Peyer's patch (tissue), 4 donors: ENCODE measurements around the gene TSPEAR. TPM values are rescaled to one million over a fixed set of nuclear protein-coding genes. Genes with fewer than 3 reads are reported as not detected.

Experiments
- DNase-seq, 3 donors: peaks; one replicate each; pipeline ENCODE4 v3.0.0-alpha.2; 2017 to 2019
- H3K27ac ChIP-seq, 4 donors: fragments of 200-600 bp; sonication (generic); one replicate each; pipeline ENCODE4 v1.5.1; 2016 to 2019
- H3K27me3 ChIP-seq, 2 donors: fragments of 200-600 bp; sonication (generic); one replicate each; pipeline ENCODE4 v1.5.1; 2019
- H3K36me3 ChIP-seq, 3 donors: fragments of 200-600 bp; sonication (generic); one replicate each; pipeline ENCODE4 v1.5.1; 2016 to 2019
- H3K4me1 ChIP-seq, 4 donors: fragments of 200-600 bp; sonication (generic); one replicate each; pipeline ENCODE4 v1.5.1; 2016 to 2019
- H3K4me3 ChIP-seq, 4 donors: fragments of 200-600 bp; sonication (generic); 1 replicate in 3 of 4; 2 replicates in 1 of 4; pipeline ENCODE4 v1.5.1; 2016 to 2019; ENCODE audit warnings: mild to moderate bottlenecking in 1 of 4
- H3K9me3 ChIP-seq, 4 donors: fragments of 200-600 bp; sonication (generic); one replicate each; pipeline ENCODE4 v1.5.1; 2016 to 2019; ENCODE audit warnings: mild to moderate bottlenecking in 1 of 4
- POLR2A ChIP-seq, 2 donors: fragments of 450-650 bp; IDR thresholded peaks; one replicate each; pipeline ENCODE4 v1.5.1; 2017; ENCODE audit warnings: antibody characterized with exemption in 2 of 2, mild to moderate bottlenecking in 2 of 2, moderate library complexity in 2 of 2
- total RNA-seq, 4 donors: library from RNA; depleted of rRNA; stranded (reverse); fragments of >200 nt; gene quantifications; one replicate each; pipeline ENCODE4 v1.1.0, GENCODE V29; 2016
- TF ChIP-seq, protein P1 (sequence below), 6 experiments: fragments of 450-650 bp in 4 of 6; fragments of 200-600 bp in 2 of 6; sonication (generic) in 1 of 6; IDR thresholded peaks; one replicate each; pipeline ENCODE4 v1.5.1; 2017 to 2019; ENCODE audit warnings: antibody characterized with exemption in 6 of 6, mild to moderate bottlenecking in 3 of 6, moderate library complexity in 1 of 6

TSPEAR gene
- total RNA-seq, 4 donors from 2014 or later = 0.47 TPM; not detected in 3

DNA sequence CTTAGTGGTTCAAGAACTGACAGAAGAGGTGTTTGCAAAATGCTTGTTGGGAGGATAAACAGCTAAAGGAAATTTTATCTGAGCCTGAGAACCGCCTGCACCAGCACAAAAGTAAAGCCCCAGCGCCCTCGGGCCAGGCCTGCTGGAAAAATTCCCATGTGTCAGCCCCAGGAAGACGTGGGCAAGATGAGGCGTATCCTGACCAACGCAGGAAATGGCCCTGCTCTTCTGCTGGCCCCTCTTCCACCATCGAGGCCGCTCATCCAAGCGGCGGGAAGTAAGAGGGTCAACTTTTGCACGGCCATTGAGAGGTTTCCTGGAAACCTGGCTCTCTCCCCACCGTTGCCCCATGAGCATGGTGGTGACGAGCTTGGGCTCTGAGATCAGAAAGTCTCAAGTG is 216.4 kb downstream of the TSPEAR start:
- Histone ChIP-seq H3K27me3 (no peaks in the 10 kb centered on the region), H3K9me3 (peaks cover 0 to 11% (median 0%) of the 10 kb centered on the region in 4 donors), H3K27ac (no peak overlapping the region), H3K4me3 (no peak overlapping the region), H3K4me1 (no peaks in the 10 kb centered on the region), H3K36me3 (no peaks in the 10 kb centered on the region)
- no peak for TF ChIP-seq POLR2A (IDR thresholded peaks at IDR 0.05)
- TF ChIP-seq, protein P1, sequence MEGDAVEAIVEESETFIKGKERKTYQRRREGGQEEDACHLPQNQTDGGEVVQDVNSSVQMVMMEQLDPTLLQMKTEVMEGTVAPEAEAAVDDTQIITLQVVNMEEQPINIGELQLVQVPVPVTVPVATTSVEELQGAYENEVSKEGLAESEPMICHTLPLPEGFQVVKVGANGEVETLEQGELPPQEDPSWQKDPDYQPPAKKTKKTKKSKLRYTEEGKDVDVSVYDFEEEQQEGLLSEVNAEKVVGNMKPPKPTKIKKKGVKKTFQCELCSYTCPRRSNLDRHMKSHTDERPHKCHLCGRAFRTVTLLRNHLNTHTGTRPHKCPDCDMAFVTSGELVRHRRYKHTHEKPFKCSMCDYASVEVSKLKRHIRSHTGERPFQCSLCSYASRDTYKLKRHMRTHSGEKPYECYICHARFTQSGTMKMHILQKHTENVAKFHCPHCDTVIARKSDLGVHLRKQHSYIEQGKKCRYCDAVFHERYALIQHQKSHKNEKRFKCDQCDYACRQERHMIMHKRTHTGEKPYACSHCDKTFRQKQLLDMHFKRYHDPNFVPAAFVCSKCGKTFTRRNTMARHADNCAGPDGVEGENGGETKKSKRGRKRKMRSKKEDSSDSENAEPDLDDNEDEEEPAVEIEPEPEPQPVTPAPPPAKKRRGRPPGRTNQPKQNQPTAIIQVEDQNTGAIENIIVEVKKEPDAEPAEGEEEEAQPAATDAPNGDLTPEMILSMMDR (IDR thresholded peaks at IDR 0.05) = no peak
- no peak for DNase-seq

DNA sequence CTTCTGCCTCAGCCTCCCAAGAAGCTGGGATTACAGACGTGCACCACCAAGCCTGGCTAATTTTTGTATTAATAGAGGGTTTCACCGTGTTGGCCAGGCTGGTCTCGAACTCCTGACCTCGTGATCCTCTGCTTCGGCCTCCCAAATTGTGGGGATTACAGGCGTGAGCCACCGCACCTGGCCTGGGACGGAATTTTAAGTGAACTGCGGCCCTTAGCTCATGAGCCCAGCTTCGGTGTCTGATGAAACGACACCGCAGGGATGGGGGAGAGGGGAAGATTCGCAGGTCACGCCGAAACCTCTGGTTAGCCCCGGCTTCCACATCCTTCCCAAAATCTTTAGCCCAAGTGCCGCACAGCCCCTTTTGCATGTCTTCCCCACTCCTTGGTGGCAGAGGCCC is 217.0 kb downstream of the TSPEAR start:
- Histone ChIP-seq H3K4me1 (no peaks in the 10 kb centered on the region), H3K9me3 (peaks cover 0 to 11% (median 0%) of the 10 kb centered on the region in 4 donors), H3K27me3 (no peaks in the 10 kb centered on the region), H3K36me3 (no peaks in the 10 kb centered on the region), H3K4me3 (no peak overlapping the region), H3K27ac (no peak overlapping the region)
- TF ChIP-seq, protein P1 (IDR thresholded peaks at IDR 0.05) = no peak
- TF ChIP-seq POLR2A (IDR thresholded peaks at IDR 0.05) = no peak
- DNase-seq = no peak

DNA sequence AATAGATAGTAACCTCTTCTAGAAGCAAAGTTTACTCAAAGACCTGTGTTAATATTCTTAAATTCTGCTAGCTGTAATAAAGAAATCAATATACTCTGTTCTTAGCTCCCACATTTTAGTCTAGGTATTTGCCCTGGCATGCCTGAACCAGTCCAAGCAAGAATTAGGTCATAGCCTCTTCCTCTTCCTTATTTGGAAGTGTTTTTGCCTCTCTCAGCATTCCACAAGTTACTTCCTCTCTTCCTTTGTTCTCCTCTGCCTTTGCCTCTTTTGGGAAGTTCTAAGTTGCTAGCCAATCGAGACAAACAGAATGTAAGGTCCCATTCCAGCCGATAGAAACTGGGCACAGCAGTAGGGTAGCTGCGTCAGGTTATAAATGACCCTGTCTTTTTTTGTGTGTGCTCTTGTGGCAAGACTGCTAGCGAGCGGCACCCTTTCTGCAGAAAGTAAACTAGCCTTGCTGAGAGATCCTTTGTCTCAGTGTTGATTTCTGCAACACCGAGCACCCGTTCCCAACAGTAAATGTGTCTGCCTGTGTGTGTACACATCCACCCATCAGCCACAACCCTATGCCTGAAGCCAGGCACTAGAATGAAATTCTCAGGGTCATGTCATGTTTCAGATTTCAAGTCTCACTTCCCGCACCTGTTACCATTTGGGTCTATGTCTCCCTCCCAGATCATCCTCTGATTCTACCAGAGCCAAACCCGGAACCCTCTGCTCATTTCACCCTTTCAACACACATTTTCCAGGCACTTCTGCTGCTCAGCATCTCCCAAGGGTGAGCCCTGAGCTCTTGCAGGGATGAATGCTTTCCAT is 218.6 kb downstream of the TSPEAR start:
- TF ChIP-seq POLR2A (IDR thresholded peaks at IDR 0.05) = no peak
- TF ChIP-seq, protein P1 (IDR thresholded peaks at IDR 0.05) = no peak
- no peaks in the 10 kb centered on the region for H3K27me3 ChIP-seq

DNA sequence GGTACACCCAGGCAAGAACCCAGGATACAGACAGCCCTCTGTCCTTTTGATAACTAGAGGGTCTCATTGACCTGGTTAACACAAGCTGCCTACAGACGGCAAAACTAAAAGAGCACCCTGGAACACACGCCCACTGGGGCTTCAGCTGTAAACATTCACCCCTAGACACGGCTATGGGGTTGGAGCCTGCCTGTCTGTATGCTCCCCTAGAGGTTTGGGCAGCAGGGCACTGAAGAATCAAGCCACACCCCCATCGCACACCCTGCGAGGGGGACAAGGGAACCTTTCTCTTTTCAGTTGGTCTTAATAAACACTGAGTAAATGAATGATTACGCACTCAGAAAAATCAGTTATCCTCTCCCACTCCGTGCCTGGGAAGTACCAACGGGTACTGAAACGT is 220.6 kb downstream of the TSPEAR start:
- no peak for TF ChIP-seq POLR2A (IDR thresholded peaks at IDR 0.05)
- no peak overlapping the region for H3K4me3 ChIP-seq
- H3K4me1 ChIP-seq = no peaks in the 10 kb centered on the region
- no peaks in the 10 kb centered on the region for H3K36me3 ChIP-seq
- H3K27me3 ChIP-seq = no peaks in the 10 kb centered on the region
- no peak overlapping the region for H3K27ac ChIP-seq
- no peak for DNase-seq
- peaks cover 0 to 11% (median 0%) of the 10 kb centered on the region in 4 donors for H3K9me3 ChIP-seq

More for the DNA sequence above, 218.6 kb downstream of the TSPEAR start:
- no peaks in the 10 kb centered on the region for H3K36me3 ChIP-seq
- no peak overlapping the region for H3K27ac ChIP-seq
- no peaks in the 10 kb centered on the region for H3K4me1 ChIP-seq
- DNase-seq = no peak
- peaks cover 0 to 11% (median 0%) of the 10 kb centered on the region in 4 donors for H3K9me3 ChIP-seq
- H3K4me3 ChIP-seq = no peak overlapping the region

DNA sequence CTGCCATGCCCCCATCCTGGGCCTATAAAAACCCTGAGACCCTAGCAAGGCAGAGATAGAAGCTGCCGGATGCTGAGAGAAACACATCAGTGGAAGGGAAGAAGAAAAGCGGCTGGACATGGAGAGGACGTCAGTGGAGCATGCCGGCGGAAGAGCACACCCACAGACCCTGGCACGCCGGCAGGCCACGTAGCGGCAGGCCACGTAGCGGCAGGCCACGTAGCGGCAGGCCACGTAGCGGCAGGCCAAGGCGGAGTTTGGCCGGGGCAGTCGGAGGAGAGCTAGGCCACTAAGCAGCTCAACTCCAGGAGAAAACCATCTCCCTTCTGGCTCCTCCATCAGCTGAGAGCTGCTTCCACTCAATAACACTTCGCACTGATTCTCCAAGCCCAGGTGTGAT is 221.0 kb downstream of the TSPEAR start:
- Histone ChIP-seq H3K4me3 (no peak overlapping the region), H3K9me3 (peaks cover 0 to 11% (median 0%) of the 10 kb centered on the region in 4 donors), H3K27ac (no peak overlapping the region), H3K36me3 (no peaks in the 10 kb centered on the region), H3K4me1 (no peaks in the 10 kb centered on the region), H3K27me3 (no peaks in the 10 kb centered on the region)
- no peak for DNase-seq
- no peak for TF ChIP-seq POLR2A (IDR thresholded peaks at IDR 0.05)
- TF ChIP-seq, protein P1 (IDR thresholded peaks at IDR 0.05) = no peak

DNA sequence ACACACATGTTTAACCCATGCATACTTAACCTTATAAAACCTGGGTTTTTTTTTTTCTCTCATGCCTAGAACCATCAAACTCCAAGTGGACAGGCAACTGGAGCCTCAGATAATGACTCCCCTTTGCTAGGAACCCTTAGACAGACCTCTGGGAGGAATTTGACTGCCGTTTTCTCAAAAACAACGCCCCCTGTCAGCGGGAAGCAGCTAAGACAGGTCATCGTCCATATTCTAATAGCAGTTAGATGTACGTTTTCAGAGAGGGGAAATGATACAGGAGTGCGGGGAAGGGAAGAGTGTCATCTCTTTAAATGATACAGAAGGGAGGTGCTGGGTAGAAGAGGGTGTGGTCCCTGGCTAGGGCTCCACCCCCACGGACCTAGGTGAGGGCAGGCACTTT is 221.4 kb downstream of the TSPEAR start:
- TF ChIP-seq, protein P1 (IDR thresholded peaks at IDR 0.05) = no peak
- TF ChIP-seq POLR2A (IDR thresholded peaks at IDR 0.05) = no peak
- DNase-seq = no peak
- H3K36me3 ChIP-seq = no peaks in the 10 kb centered on the region
- no peaks in the 10 kb centered on the region for H3K27me3 ChIP-seq
- H3K27ac ChIP-seq = no peak overlapping the region
- H3K4me3 ChIP-seq = no peak overlapping the region
- peaks cover 0 to 11% (median 0%) of the 10 kb centered on the region in 4 donors for H3K9me3 ChIP-seq
- no peaks in the 10 kb centered on the region for H3K4me1 ChIP-seq
